GM19324 (cell line): ENCODE results near the gene LCP2.

ENCODE experiments used
- ATAC-seq: cut with Tn5 transposase; IDR thresholded peaks from one replicate; pipeline ENCODE4 v1.9.1; 2021; ENCODE audit warnings: mild to moderate bottlenecking, moderate library complexity; ENCODE audit not compliant: unreplicated experiment, low FRiP score

Gene LCP2

DNA sequence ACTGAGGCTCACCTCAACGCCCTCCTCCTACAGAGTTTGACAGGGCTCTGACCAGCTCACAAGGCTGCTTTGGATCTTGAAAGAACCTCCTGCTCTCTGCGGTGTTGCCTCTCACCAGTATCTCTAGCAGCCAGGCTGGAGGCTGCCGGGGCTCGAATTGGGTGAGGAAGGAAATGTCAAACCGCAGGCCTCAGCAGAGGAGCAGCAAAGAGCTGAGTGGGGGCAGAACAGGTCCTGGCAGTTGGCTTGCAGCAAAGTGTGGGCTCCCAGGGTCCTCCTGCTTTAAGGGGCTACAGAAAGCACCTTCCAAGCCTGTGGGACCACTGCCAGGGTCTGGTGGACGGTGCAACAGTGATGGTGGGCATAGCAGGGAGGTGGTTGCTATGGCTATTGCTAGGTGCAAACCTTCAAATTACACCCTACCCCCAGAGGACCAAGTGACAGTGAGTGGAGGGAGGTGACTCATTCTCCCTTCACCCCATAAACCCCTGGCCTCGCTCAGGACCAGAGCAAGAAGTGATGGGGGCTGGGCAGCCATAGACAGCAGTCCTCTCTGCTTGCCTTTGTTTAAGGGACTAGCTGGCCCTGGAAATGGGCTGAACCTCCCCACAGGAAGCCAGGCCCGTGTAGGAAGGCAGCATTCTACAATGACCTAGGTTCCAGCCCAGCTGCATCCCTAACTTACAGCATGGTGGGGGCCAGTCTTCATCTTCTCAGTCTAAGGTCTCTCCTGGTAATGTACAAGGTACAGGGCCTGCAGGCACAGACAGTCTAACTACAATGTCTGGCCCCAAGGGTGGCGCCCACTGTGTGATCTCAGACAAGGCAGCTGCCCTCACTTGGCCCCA lies 18.7 kb downstream of the LCP2 start:
- ATAC-seq = peak; percentile 87

DNA sequence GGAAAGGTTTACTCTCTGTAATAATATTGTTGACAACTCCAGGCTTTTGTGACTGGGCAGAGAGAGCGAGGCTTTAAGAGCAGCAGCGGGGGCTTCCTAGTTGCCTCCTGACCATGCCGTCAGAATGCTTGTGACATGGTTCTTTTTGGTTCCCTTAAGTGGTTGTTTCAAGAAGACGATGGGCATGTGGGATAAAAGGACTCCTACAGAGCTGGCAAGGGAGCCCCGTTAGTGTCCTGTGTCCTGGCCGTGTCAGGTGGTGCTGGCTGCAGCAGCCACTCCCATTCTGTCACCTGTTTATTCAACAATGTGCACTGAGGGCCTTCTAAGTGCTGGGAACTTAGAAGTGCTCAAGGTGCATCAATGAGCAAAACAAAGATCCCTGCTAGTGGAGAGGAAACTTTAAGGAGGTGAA lies 19.7 kb downstream of the LCP2 start:
- no peak for ATAC-seq

GRCh38 chr5:170276140-170276539 lies 21.4 kb downstream of the LCP2 start:
- ATAC-seq = no peak

- ATAC-seq = no peak
Observed at GRCh38 chr5:170275376-170275994, 22.1 kb downstream of the LCP2 start.

DNA sequence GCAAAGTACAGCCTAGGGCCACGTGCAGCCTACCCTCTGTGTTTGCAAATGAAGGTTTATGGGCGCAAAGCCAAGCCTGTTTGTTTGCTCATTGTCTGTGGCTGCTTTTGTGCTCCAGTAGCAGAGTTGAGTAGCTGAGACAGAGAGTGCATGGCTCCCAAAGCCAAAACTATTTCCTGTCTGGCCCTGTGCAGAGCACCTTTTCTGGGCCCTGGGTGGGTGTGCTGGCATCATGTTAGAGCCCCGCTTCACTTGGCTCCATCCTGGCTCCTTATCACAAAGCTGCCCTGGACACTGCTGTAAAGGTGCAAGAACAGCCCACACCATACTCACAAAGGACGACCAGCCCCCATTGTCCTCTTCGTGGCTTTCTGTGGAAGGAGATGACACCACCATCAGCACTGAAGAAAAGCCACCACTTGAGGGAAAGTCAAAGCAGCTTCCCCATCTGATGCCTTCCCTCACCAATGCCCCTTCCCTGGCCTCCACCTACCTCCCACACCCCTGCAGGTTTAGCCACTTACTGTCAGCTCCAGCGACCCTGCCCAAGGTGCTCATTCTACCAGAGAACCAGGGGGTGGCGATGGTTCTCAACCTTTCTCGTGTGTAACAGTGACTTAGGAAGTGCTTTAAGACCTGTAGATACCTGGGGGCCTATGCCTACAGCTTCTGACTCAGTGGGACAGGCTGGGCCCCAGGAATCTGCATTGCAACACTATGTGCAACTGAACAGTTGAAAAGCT lies 23.4 kb downstream of the LCP2 start:
- ATAC-seq = no peak

GRCh38 chr5:170270293-170271069 lies 27.1 kb downstream of the LCP2 start:
- no peak for ATAC-seq

GRCh38 chr5:170269579-170269978 lies 28.0 kb downstream of the LCP2 start:
- no peak for ATAC-seq

GRCh38 chr5:170268884-170269283 lies 28.7 kb downstream of the LCP2 start:
- ATAC-seq = no peak

GRCh38 chr5:170268153-170268689 lies 29.4 kb downstream of the LCP2 start:
- ATAC-seq = no peak

- ATAC-seq = peak; percentile 74
Observed at GRCh38 chr5:170267431-170268152, 30.0 kb downstream of the LCP2 start.

- no peak for ATAC-seq
Observed at GRCh38 chr5:170266570-170267381, 30.8 kb downstream of the LCP2 start.

- no peak for ATAC-seq
Observed at GRCh38 chr5:170265522-170265921, 32.1 kb downstream of the LCP2 start.

DNA sequence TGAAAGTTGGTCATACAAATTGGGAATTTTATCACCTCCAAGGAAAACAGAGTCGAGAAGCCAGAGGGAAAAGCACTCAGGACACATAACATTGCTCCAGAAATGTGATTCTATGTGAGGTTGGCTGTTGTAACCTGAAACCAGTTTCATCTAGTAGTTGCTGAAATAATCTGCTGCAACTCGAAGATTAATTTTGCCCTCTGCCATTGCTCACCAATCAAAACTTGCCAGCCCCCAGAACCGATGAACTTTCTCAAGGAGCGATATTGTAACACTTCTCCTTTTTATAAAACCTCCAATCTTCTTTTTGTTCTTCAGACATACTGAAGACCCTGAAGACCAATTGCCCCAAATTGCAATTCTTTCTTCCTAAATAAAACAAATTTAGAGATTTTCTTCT lies 33.7 kb downstream of the LCP2 start:
- ATAC-seq = no peak

- ATAC-seq = no peak
Observed at GRCh38 chr5:170262061-170263045, 35.2 kb downstream of the LCP2 start.

- no peak for ATAC-seq
Observed at GRCh38 chr5:170261528-170262043, 36.0 kb downstream of the LCP2 start.

DNA sequence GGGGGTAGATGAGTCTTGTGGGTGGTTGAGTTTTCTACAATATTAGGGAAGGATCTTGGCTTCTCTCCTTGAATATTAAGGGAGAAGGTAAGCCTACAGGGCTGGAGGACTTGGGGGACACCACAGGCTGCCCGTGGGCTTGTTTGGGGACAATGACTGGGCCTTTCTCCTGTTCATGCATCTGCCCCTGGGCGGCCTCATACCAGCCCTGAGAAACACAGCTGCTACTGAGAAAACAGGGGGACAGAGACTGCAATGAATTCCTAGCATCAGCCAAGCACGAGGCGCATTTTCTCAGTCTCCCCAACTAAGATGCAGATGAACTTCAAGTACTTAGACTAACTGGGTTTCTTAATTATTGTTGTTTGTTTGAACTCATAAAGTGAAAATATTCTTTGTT lies 40.2 kb downstream of the LCP2 start:
- ATAC-seq = no peak

DNA sequence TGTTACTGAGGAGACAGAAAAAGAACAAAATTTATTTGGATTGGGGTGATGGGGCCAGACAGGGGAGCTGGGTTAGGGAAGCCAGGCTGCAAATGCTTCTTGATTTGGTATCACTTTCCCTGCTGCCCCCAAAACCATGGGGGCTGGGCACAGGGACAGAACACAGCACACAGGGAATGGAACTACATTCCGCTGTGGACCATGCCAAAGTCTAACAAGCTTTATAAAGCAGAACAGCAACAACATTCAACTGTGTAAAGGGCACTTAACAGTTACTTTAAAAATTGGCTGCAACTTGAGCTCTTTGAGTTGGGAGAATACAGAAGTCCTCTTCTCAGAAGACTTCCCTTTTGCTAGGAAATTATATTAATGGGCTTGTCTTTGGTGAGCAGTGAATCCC lies 41.0 kb downstream of the LCP2 start:
- no peak for ATAC-seq
